ENCODE measurements around the gene KDM3A.

The KDM3A gene

GRCh38 chr2:86430368-86430767 is 10.8 kb upstream of the KDM3A start:
- no peak for DNase-seq (ENCODE audit: low read depth in 2 of 2)

- no peak for DNase-seq (ENCODE audit: low read depth in 2 of 2)
Observed at GRCh38 chr2:86433137-86433536, 8.0 kb upstream of the KDM3A start.

GRCh38 chr2:86434290-86434689 is 6.9 kb upstream of the KDM3A start:
- no peak for DNase-seq (ENCODE audit: low read depth in 2 of 2)

GRCh38 chr2:86435531-86435930 is 5.6 kb upstream of the KDM3A start:
- no peak for DNase-seq (ENCODE audit: low read depth in 2 of 2)

GRCh38 chr2:86436328-86436727 is 4.8 kb upstream of the KDM3A start:
- no peak for DNase-seq (ENCODE audit: low read depth in 2 of 2)

GRCh38 chr2:86439879-86440630 is 1.1 kb upstream of the KDM3A start:
- no peak for DNase-seq (ENCODE audit: low read depth in 2 of 2)

GRCh38 chr2:86441392-86441881 is 266 bp downstream of the KDM3A start:
- DNase-seq (ENCODE audit: low read depth in 2 of 2) = no peak

GRCh38 chr2:86441882-86442641 is 891 bp downstream of the KDM3A start:
- DNase-seq (ENCODE audit: low read depth in 2 of 2) = peak; percentile 43 to 47

GRCh38 chr2:86442642-86443005 is 1.5 kb downstream of the KDM3A start:
- peak; percentile 73 to 74 for DNase-seq (ENCODE audit: low read depth in 2 of 2)

GRCh38 chr2:86443631-86444350 is 2.6 kb downstream of the KDM3A start:
- DNase-seq (ENCODE audit: low read depth in 2 of 2) = no peak

- no peak for DNase-seq (ENCODE audit: low read depth in 2 of 2)
Observed at GRCh38 chr2:86445436-86445835, 4.3 kb downstream of the KDM3A start.

GRCh38 chr2:86446060-86446459 is 4.9 kb downstream of the KDM3A start:
- DNase-seq (ENCODE audit: low read depth in 2 of 2) = no peak

- no peak for DNase-seq (ENCODE audit: low read depth in 2 of 2)
Observed at GRCh38 chr2:86453836-86454235, 12.7 kb downstream of the KDM3A start.

- DNase-seq (ENCODE audit: low read depth in 2 of 2) = no peak
Observed at GRCh38 chr2:86454238-86454637, 13.1 kb downstream of the KDM3A start.

GRCh38 chr2:86455181-86455580 is 14.0 kb downstream of the KDM3A start:
- DNase-seq (ENCODE audit: low read depth in 2 of 2) = no peak

GRCh38 chr2:86461042-86461743 is 20.0 kb downstream of the KDM3A start:
- DNase-seq (ENCODE audit: low read depth in 2 of 2) = no peak

- DNase-seq (ENCODE audit: low read depth in 2 of 2) = no peak
Observed at GRCh38 chr2:86464652-86465051, 23.5 kb downstream of the KDM3A start.

- DNase-seq (ENCODE audit: low read depth in 2 of 2) = no peak
Observed at GRCh38 chr2:86466306-86466705, 25.1 kb downstream of the KDM3A start.

GRCh38 chr2:86468162-86469033 is 27.2 kb downstream of the KDM3A start:
- no peak for DNase-seq (ENCODE audit: low read depth in 2 of 2)

GRCh38 chr2:86470890-86471289 is 29.7 kb downstream of the KDM3A start:
- no peak for DNase-seq (ENCODE audit: low read depth in 2 of 2)

GRCh38 chr2:86471637-86472036 is 30.5 kb downstream of the KDM3A start:
- DNase-seq (ENCODE audit: low read depth in 2 of 2) = no peak
